HepG2 (cell line): ENCODE results near the gene VSTM1. TPM values are rescaled to one million over a fixed set of nuclear protein-coding genes. Genes with fewer than 3 reads are reported as not detected.

ENCODE experiments used
- FIP1L1 ChIP-seq: fragments of 200-400 bp; formaldehyde crosslinking; IDR thresholded peaks from 2 replicates; pipeline ENCODE4 v1.6.1; 2018; ENCODE audit warnings: low read depth, mild to moderate bottlenecking, low read length, moderate library complexity, borderline replicate concordance; ENCODE audit not compliant: insufficient read depth
- FOSL2 ChIP-seq: sonication (generic); formaldehyde crosslinking; IDR thresholded peaks from 2 replicates; pipeline ENCODE4 v1.4.0; 2020; ENCODE audit warnings: missing genetic modification reagents
- GABPB1 ChIP-seq: IDR thresholded peaks from 2 replicates; pipeline ENCODE4 v1.6.1; 2016; ENCODE audit warnings: mild to moderate bottlenecking, missing genetic modification reagents, moderate library complexity, missing compliant biosample characterization
- KLF13 ChIP-seq: sonication (generic); formaldehyde crosslinking; IDR thresholded peaks from 2 replicates; pipeline ENCODE4 v1.4.0; 2020; ENCODE audit warnings: mild to moderate bottlenecking, missing genetic modification reagents
- SOX13 ChIP-seq, 3 experiments: fragments of 450-650 bp in 1 of 3; sonication (generic) in 1 of 3; formaldehyde crosslinking in 1 of 3; IDR thresholded peaks in 2 of 3; conservative IDR thresholded peaks in 1 of 3; 2 replicates each; pipeline versions ENCODE4 v1.5.0 to v1.6.1; 2016 to 2020; ENCODE audit warnings: antibody characterized with exemption in 1 of 3, mild to moderate bottlenecking in 1 of 3, missing compliant biosample characterization in 1 of 3, missing genetic modification reagents in 1 of 3, moderate library complexity in 1 of 3
- polyA plus RNA-seq, 8 experiments: library from polyadenylated mRNA; depleted of rRNA in 3 of 8; stranded (reverse) in 7 of 8; unstranded in 1 of 8; fragments of >200 nt; fragmentation: Illumina TruSeq in 4 of 8; extraction: Trizol in 4 of 8; gene quantifications; 2 replicates each; pipeline versions ENCODE4 v1.2.1 to v1.2.3, GENCODE V29; 2011 to 2016; ENCODE audit warnings: low read depth in 4 of 8, missing spikeins in 1 of 8, mixed read lengths in 1 of 8; ENCODE audit not compliant: insufficient read depth in 1 of 8
- total RNA-seq, 5 experiments: library from RNA; depleted of rRNA; stranded (reverse); fragments of >200 nt; fragmentation: Illumina TruSeq; extraction: Trizol; gene quantifications; 2 replicates each; pipeline ENCODE4 v1.2.3, GENCODE V29; 2016; ENCODE audit warnings: low read depth in 1 of 5
- TF ChIP-seq, protein P1 (sequence below): IDR thresholded peaks from 2 replicates; pipeline ENCODE4 v1.6.1; 2016; ENCODE audit warnings: missing compliant biosample characterization, missing genetic modification reagents, borderline replicate concordance
- TF ChIP-seq, protein P2 (sequence below): sonication (generic); formaldehyde crosslinking; IDR thresholded peaks from 2 replicates; pipeline ENCODE4 v1.5.0; 2020; ENCODE audit warnings: mild to moderate bottlenecking, missing genetic modification reagents, moderate library complexity
- TF ChIP-seq, protein P3 (sequence below): sonication (generic); formaldehyde crosslinking; IDR thresholded peaks from 2 replicates; pipeline ENCODE4 v1.8.1; 2023; ENCODE audit warnings: mild to moderate bottlenecking, missing genetic modification reagents
- TF ChIP-seq, protein P4 (sequence below): sonication (generic); formaldehyde crosslinking; IDR thresholded peaks from 2 replicates; pipeline ENCODE4 v1.5.1; 2020; ENCODE audit warnings: missing genetic modification reagents, mild to moderate bottlenecking, borderline replicate concordance
- TF ChIP-seq, protein P5 (sequence below): sonication (generic); formaldehyde crosslinking; IDR thresholded peaks from 2 replicates; pipeline ENCODE4 v1.5.0; 2020; ENCODE audit warnings: missing genetic modification reagents, mild to moderate bottlenecking, borderline replicate concordance
- TF ChIP-seq, protein P6 (sequence below): sonication (generic); formaldehyde crosslinking; IDR thresholded peaks from 2 replicates; pipeline ENCODE4 v1.5.1; 2020; ENCODE audit warnings: mild to moderate bottlenecking, missing genetic modification reagents

Gene VSTM1
- total and polyA plus RNA-seq, 2 of the 13 experiments (the other 11 are each of a cell fraction or from before 2014, with no cell fraction given) = not detected

DNA sequence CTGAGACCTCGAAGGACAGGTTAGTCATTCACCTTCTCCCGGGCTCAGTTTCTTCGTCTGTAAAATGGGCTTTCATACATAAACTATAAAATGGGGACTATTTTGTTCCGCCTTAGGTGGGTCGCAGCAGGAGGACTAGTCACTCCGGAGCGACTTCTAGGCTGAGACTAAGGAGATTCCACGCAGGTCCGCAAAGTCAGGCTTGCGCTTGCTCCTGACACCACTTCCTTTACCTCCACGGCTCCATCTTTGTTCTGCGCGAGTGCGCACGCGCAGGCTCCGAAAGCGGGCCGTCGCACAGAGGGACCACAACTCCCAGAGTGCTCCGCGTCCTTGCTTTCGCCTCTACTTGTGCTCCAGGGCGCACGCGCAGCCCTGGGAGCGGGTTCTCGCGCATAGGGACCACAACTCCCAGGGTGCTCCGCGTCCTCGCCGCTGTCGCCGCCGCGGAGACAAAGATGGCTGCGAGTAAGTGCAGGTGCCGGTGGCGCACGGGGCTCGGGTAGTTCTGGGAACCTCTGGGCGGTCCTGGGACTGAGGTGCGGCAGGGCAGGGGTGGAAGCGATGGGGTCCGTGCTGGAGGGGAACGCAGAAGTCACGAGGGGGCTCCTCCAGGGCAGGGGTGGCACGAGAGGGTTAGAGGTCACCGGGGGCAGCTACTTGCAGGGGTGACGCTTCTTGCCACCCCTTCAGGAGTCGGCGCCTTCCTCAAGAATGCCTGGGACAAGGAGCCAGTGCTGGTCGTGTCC, 38.9 kb upstream of the VSTM1 start, which contains the start of gene NDUFA3 (continued):
- TF ChIP-seq, protein P1, sequence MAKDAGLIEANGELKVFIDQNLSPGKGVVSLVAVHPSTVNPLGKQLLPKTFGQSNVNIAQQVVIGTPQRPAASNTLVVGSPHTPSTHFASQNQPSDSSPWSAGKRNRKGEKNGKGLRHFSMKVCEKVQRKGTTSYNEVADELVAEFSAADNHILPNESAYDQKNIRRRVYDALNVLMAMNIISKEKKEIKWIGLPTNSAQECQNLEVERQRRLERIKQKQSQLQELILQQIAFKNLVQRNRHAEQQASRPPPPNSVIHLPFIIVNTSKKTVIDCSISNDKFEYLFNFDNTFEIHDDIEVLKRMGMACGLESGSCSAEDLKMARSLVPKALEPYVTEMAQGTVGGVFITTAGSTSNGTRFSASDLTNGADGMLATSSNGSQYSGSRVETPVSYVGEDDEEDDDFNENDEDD (CRISPR knock-in tag) = peak; percentile 57; the same call in 1 of the 2 replicates
- TF ChIP-seq FIP1L1 = peak; percentile 70; the same call in 1 of the 2 replicates
- TF ChIP-seq, protein P2, sequence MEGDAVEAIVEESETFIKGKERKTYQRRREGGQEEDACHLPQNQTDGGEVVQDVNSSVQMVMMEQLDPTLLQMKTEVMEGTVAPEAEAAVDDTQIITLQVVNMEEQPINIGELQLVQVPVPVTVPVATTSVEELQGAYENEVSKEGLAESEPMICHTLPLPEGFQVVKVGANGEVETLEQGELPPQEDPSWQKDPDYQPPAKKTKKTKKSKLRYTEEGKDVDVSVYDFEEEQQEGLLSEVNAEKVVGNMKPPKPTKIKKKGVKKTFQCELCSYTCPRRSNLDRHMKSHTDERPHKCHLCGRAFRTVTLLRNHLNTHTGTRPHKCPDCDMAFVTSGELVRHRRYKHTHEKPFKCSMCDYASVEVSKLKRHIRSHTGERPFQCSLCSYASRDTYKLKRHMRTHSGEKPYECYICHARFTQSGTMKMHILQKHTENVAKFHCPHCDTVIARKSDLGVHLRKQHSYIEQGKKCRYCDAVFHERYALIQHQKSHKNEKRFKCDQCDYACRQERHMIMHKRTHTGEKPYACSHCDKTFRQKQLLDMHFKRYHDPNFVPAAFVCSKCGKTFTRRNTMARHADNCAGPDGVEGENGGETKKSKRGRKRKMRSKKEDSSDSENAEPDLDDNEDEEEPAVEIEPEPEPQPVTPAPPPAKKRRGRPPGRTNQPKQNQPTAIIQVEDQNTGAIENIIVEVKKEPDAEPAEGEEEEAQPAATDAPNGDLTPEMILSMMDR = no peak
- TF ChIP-seq, protein P3, sequence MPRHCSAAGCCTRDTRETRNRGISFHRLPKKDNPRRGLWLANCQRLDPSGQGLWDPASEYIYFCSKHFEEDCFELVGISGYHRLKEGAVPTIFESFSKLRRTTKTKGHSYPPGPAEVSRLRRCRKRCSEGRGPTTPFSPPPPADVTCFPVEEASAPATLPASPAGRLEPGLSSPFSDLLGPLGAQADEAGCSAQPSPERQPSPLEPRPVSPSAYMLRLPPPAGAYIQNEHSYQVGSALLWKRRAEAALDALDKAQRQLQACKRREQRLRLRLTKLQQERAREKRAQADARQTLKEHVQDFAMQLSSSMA (CRISPR knock-in tag) = 0 out of 2 replicates have a peak, but pooled peaks have one; percentile 77
- TF ChIP-seq, protein P4, sequence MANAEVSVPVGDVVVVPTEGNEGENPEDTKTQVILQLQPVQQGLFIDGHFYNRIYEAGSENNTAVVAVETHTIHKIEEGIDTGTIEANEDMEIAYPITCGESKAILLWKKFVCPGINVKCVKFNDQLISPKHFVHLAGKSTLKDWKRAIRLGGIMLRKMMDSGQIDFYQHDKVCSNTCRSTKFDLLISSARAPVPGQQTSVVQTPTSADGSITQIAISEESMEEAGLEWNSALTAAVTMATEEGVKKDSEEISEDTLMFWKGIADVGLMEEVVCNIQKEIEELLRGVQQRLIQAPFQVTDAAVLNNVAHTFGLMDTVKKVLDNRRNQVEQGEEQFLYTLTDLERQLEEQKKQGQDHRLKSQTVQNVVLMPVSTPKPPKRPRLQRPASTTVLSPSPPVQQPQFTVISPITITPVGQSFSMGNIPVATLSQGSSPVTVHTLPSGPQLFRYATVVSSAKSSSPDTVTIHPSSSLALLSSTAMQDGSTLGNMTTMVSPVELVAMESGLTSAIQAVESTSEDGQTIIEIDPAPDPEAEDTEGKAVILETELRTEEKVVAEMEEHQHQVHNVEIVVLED (CRISPR knock-in tag) = peak; percentile 96
- TF ChIP-seq SOX13 (IDR thresholded peaks at IDR 0.05) = peak; percentile 21; the same call in 1 of the 2 replicates
- TF ChIP-seq SOX13 (CRISPR knock-in tag; conservative IDR thresholded peaks at IDR 0.05 in 1 of 2, IDR thresholded peaks at IDR 0.05 in 1 of 2) = peak in 1 of 2 experiments; percentile 35; a peak in 1 of 4 replicates
- TF ChIP-seq GABPB1 (CRISPR knock-in tag) = peak; percentile 94
- TF ChIP-seq, protein P5, sequence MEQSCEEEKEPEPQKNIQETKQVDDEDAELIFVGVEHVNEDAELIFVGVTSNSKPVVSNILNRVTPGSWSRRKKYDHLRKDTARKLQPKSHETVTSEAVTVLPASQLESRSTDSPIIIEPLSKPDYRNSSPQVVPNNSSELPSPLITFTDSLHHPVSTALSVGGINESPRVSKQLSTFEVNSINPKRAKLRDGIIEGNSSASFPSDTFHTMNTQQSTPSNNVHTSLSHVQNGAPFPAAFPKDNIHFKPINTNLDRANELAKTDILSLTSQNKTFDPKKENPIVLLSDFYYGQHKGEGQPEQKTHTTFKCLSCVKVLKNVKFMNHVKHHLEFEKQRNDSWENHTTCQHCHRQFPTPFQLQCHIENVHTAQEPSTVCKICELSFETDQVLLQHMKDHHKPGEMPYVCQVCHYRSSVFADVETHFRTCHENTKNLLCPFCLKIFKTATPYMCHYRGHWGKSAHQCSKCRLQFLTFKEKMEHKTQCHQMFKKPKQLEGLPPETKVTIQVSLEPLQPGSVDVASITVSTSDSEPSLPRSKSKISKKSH (CRISPR knock-in tag) = peak; percentile 92
- TF ChIP-seq KLF13 (CRISPR knock-in tag) = 0 out of 2 replicates have a peak, but pooled peaks have one; percentile 28
- TF ChIP-seq FOSL2 = no peak
- TF ChIP-seq, protein P6, sequence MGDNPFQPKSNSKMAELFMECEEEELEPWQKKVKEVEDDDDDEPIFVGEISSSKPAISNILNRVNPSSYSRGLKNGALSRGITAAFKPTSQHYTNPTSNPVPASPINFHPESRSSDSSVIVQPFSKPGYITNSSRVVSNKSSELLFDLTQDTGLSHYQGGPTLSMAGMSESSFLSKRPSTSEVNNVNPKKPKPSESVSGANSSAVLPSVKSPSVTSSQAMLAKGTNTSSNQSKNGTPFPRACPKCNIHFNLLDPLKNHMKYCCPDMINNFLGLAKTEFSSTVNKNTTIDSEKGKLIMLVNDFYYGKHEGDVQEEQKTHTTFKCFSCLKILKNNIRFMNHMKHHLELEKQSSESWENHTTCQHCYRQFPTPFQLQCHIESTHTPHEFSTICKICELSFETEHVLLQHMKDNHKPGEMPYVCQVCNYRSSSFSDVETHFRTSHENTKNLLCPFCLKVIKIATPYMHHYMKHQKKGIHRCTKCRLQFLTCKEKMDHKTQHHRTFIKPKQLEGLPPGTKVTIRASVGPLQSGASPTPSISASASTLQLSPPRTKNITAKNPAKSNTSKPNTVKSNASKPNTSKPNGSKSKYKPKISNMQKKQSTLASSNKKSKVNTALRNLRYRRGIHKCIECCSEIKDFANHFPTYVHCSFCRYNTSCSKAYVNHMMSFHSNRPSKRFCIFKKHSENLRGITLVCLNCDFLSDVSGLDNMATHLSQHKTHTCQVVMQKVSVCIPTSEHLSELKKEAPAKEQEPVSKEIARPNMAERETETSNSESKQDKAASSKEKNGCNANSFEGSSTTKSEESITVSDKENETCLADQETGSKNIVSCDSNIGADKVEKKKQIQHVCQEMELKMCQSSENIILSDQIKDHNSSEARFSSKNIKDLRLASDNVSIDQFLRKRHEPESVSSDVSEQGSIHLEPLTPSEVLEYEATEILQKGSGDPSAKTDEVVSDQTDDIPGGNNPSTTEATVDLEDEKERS (CRISPR knock-in tag) = 0 out of 2 replicates have a peak, but pooled peaks have one; percentile 22
